Measurements from ENCODE around the gene CYTIP.
"Not testable (repeated sequence)": the region's sequence is repeated elsewhere in the genome, so short reads cannot be mapped to it uniquely, and the experiment has no call there.

Gene CYTIP

DNA sequence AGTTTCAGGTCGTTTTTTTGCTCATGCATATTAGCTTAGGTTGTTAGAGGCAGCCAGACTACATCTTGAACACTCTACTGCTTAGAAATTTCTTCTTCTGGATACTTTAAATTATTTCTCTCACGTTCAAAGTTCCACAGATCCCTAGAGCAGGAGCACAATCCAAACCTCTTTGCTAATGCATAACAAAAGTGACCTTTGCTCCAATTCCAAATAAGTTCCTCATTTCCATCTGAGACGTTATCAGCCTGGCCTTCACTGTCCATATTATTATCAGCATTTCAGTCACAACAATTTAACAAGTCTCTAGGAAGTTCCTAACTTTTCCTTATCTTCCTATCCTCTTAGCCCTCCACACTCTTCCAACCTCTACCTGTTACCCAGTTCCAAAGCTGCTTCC, 67.8 kb downstream of the CYTIP start:
- no peak for DNase-seq (ENCODE audit: low read depth in 1 of 2, low spot score in 1 of 2)

DNA sequence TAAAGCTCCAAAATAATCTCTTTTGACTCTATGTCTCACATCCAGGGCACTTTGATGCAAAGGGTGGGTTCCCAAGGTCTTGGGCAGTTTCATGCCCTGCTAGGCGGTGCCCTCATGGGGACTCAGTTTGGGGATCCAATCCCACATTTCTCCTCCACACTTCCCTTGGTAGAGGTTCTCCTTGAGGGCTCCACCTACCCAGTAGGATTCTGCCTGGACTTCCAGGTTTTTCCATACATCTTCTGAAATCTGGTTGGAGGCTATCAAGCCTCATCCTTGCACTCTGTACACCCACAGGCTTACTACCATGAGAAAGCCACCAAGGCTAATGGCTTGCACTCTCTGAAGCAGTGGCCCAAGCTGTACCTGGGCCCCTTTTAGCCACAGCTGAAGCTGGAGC, 68.5 kb downstream of the CYTIP start:
- DNase-seq (ENCODE audit: low read depth in 1 of 2, low spot score in 1 of 2), result no peak

DNA sequence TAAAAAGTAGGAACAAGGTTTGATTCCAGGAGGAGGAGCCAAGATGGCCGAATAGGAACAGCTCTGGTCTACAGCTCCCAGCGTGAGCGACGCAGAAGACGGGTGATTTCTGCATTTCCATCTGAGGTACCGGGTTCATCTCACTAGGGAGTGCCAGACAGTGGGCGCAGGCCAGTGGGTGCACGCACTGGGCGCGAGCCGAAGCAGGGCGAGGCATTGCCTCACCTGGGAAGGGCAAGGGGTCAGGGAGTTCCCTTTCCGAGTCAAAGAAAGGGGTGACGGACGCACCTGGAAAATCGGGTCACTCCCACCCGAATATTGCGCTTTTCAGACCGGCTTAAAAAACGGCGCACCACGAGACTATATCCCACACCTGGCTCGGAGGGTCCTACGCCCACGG, 75.4 kb downstream of the CYTIP start:
- DNase-seq (ENCODE audit: low read depth in 1 of 2, low spot score in 1 of 2), result not testable (repeated sequence)

DNA sequence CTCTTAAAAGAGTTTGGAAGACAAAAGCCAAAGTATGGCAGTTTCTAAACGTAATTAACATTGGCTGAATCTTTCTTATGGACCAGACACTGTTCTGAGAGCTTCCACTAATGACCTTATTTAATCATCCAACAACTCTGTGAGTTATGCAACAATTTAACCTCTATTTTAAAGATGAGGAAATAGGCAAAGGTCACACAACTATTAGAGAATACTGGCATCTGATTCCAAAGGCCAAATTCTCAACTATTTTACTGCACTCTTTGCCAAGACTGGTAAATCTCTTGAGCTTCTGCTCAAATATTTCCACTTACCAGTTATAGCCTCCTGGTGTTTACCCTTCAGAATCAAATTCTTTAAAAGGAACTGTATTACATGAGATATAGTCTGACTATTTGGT, 76.2 kb downstream of the CYTIP start:
- no peak for DNase-seq (ENCODE audit: low read depth in 1 of 2, low spot score in 1 of 2)

Measured in activated T-helper 1 cell treated with anti-CD3 and anti-CD28 coated beads, Interleukin-2, amount 50 U/mL, for 16 hours (primary cell).